DOHH2 (cell line): ENCODE measurements around the gene GARIN6.

Experiments used
- EZH2phosphoT487 ChIP-seq: fragments of 200-600 bp; sonication (generic); IDR thresholded peaks from 2 replicates; pipeline ENCODE4 v1.6.1; 2017; ENCODE audit warnings: borderline replicate concordance, mild to moderate bottlenecking, antibody characterized with exemption, low read length, moderate library complexity, mixed read lengths
- TF ChIP-seq, protein P1 (sequence below): fragments of 200-600 bp; sonication (generic); IDR thresholded peaks from one replicate; pipeline ENCODE4 v1.5.1; 2014; ENCODE audit warnings: antibody characterized with exemption, mild to moderate bottlenecking, low read depth, low read length; ENCODE audit not compliant: poor library complexity, severe bottlenecking

DNA sequence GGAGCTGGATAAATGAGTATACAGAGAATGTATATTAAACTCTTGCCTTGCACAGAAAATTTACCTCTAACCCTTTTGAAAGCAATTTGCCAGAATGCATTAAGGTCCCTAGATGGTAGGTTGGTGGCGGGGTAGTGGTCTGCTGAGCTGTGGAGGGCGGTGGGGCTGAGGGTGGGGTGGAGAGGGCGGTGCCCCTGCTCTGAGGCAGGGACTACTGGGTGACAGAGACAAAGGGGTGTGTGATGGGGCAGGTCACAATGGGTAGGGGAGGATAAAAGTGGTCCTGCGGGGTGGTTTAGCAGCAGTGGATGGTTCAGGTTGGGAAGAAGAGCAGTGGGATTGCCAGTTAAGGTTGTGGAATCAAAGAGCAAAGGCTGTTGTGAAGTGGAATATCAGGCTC lies at the start of gene GARIN6:
- TF ChIP-seq, protein P1, sequence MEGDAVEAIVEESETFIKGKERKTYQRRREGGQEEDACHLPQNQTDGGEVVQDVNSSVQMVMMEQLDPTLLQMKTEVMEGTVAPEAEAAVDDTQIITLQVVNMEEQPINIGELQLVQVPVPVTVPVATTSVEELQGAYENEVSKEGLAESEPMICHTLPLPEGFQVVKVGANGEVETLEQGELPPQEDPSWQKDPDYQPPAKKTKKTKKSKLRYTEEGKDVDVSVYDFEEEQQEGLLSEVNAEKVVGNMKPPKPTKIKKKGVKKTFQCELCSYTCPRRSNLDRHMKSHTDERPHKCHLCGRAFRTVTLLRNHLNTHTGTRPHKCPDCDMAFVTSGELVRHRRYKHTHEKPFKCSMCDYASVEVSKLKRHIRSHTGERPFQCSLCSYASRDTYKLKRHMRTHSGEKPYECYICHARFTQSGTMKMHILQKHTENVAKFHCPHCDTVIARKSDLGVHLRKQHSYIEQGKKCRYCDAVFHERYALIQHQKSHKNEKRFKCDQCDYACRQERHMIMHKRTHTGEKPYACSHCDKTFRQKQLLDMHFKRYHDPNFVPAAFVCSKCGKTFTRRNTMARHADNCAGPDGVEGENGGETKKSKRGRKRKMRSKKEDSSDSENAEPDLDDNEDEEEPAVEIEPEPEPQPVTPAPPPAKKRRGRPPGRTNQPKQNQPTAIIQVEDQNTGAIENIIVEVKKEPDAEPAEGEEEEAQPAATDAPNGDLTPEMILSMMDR, result no peak
- no peak for TF ChIP-seq EZH2phosphoT487
